A673 (cell line): ENCODE measurements around the gene MRPS21. TPM values are rescaled to one million over a fixed set of nuclear protein-coding genes. Genes with fewer than 3 reads are reported as not detected.

Experiments
- BruUV-seq: library from RNA; stranded (reverse); fragments of 400-500 nt; replicated peaks from 2 replicates; lab custom pipeline; 2021; lab: Mats Ljungman, UMichigan
- CTCF ChIA-PET: fragments of 300-600 bp; sonication (Branson Sonifier 250); formaldehyde crosslinking; loops from one replicate; lab custom pipeline; 2022; ENCODE audit warnings: antibody characterized with exemption; lab: Charles Lee
- POLR2A ChIA-PET: fragments of 300-600 bp; sonication (Branson Sonifier 250); formaldehyde crosslinking; loops from one replicate; lab custom pipeline; 2022; ENCODE audit warnings: antibody characterized with exemption; ENCODE audit not compliant: low non-redundant PET; lab: Charles Lee
- DNase-seq: peaks from one replicate; pipeline ENCODE4 v3.0.0-alpha.2; 2015; ENCODE audit warnings: low spot score
- H3K27ac ChIP-seq: fragments of 200-600 bp; sonication (generic); 2 replicates; pipeline ENCODE4 v1.5.1; 2016; ENCODE audit warnings: mixed run types, low read depth, mild to moderate bottlenecking, mixed read lengths, antibody characterized with exemption, low read length; ENCODE audit not compliant: poor library complexity, severe bottlenecking
- H3K27me3 ChIP-seq: fragments of 200-600 bp; sonication (generic); replicated peaks from 2 replicates; pipeline ENCODE4 v1.6.1; 2017; ENCODE audit warnings: mixed run types, low read depth, mild to moderate bottlenecking, mixed read lengths, antibody characterized with exemption, low read length; ENCODE audit not compliant: insufficient read depth, poor library complexity
- H3K36me3 ChIP-seq: fragments of 200-600 bp; sonication (generic); 2 replicates; pipeline ENCODE4 v1.6.1; 2016; ENCODE audit warnings: mixed run types, mild to moderate bottlenecking, mixed read lengths, antibody characterized with exemption, low read length; ENCODE audit not compliant: insufficient read depth, poor library complexity, severe bottlenecking
- H3K4me1 ChIP-seq: fragments of 200-600 bp; sonication (generic); 2 replicates; pipeline ENCODE4 v1.6.1; 2017; ENCODE audit warnings: mixed run types, mild to moderate bottlenecking, mixed read lengths, antibody characterized with exemption, low read length; ENCODE audit not compliant: insufficient read depth, poor library complexity, severe bottlenecking
- H3K4me3 ChIP-seq: fragments of 200-600 bp; sonication (generic); 2 replicates; pipeline ENCODE4 v1.5.1; 2016; ENCODE audit warnings: low read depth, mixed run types, mild to moderate bottlenecking, mixed read lengths, low read length; ENCODE audit not compliant: poor library complexity, severe bottlenecking
- H3K9me3 ChIP-seq: fragments of 200-600 bp; sonication (generic); 2 replicates; pipeline ENCODE4 v1.6.1; 2016; ENCODE audit warnings: mixed run types, low read depth, mild to moderate bottlenecking, mixed read lengths, antibody characterized with exemption, low read length; ENCODE audit not compliant: poor library complexity, severe bottlenecking
- CTCF ChIP-seq: fragments of 300-800, 200-600 bp; sonication (generic); conservative IDR thresholded peaks from 2 replicates; pipeline ENCODE4 v1.5.1; 2017; ENCODE audit warnings: low read depth, mild to moderate bottlenecking, antibody characterized with exemption, low read length, moderate library complexity, mixed read lengths
- EZH2 ChIP-seq: fragments of 200-600 bp; sonication (generic); IDR thresholded peaks from 2 replicates; pipeline ENCODE4 v1.6.1; 2017; ENCODE audit warnings: borderline replicate concordance, low read depth, mild to moderate bottlenecking, mixed read lengths, antibody characterized with exemption, low read length; ENCODE audit not compliant: poor library complexity, severe bottlenecking
- intact Hi-C: fragments of 100-400 bp; cut with micrococcal nuclease; formaldehyde crosslinking; loops from one replicate; pipeline ENCODE4 v1.10.0; 2022; ENCODE audit not compliant: unreplicated experiment
- total RNA-seq: library from RNA; stranded (reverse); gene quantifications from 2 replicates; pipeline ENCODE4 v1.2.3, GENCODE V29; 2021

The MRPS21 gene
- total RNA-seq, 1 experiment from 2014 or later: 96.3 TPM

DNA sequence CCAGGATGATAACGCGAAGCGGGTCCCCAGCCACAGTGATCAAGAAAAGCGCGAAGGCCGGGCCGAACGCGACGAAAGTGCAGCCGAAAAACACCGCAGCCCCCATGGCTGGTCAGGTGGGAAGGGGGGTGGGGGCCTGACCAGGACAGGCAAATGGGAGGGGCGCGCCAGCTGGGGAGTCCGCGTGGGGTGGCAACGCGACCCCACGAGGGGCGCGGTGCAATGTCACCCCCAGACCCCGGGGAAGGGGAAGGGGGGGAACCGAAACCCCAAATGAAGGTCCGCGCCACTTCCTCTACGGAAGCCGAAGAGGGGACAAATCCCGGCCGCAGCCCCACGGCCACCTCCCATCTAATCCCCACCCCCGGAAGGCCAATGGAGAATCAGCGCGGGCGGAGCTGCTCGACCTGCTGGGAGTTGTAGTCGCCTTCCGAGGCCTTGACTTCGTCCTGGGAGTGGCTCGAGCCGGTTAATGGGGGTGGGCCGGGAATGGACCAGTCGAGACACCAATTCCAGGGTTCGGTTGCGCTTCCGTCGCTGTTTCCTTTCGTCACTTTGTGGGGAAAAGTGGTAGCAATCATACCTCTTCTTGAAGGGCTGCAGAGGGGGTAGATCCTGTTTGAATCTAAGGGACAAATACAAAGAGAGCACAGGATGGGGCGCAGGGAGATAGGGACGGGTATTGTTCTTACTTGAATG lies 24.8 kb upstream of the MRPS21 start, which contains the start of gene APH1A:
Gene APH1A, minus strand, starts transcription at position 312 of the 699 bp plus-strand sequence. Its CDS starts 206 bp downstream, at position 106.
- CTCF ChIA-PET: interaction anchor here (0.7 to 1.0 kb wide), 2 partner anchors 12 to 13 kb away, joined by 4 to 7 read pairs; no protein-coding TSS in a partner anchor
- Histone ChIP-seq H3K27me3 (no peaks in the 10 kb centered on the region), H3K4me1 (peaks cover 26% of the 10 kb centered on the region), H3K36me3 (peaks cover 24% of the 10 kb centered on the region), H3K27ac (peak within 1 kb of the TSS; percentile 91), H3K4me3 (peak within 1 kb of the TSS; percentile 96), H3K9me3 (no peaks in the 10 kb centered on the region)
- intact Hi-C loops: no loop called here
- POLR2A ChIA-PET: no interaction called here
- BruUV-seq: no TSS peak
- DNase-seq: peak; percentile 99
- TF ChIP-seq EZH2 (no peak), CTCF (no peak)

GRCh38 chr1:150269451-150269850 lies 24.2 kb upstream of the MRPS21 start:
- intact Hi-C loops: no loop called here
- CTCF ChIA-PET: interaction anchor here (0.7 to 1.0 kb wide), 2 partner anchors 12 to 13 kb away, joined by 4 to 7 read pairs; no protein-coding TSS in a partner anchor

DNA sequence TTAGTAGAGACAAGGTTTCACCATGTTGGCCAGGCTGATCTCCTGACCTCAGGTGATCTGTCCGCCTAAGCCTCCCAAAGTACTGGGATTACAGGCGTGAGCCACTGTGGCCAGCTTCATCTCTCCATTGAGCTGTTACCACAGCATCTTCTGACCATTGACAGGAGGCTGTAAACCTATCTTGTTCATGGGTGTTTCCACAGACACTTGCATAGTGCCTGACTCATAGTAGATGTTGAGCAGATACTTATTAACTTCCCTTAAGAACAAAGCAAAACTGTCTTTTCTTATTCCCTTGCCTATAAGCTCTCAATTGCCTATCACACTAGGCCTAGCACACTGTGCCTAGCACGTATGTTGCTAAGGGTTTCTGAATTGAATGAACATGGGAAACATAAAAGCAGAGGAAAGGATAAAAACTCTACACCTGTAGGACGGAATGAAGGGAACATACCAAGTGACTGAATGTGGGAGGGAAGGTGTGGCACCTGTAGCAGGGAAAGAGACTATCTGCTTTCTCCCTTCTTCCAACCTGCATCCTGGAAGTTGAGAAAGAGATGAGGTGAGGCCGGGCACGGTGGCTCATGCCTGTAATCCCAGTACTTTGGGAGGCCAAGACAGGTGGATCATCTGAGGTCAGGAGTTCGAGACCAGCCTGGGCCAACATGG lies 22.2 kb upstream of the MRPS21 start:
- POLR2A ChIA-PET: no interaction called here
- peaks cover 26% of the 10 kb centered on the region for H3K4me1 ChIP-seq
- intact Hi-C loops: no loop called here
- H3K4me3 ChIP-seq: no peak overlapping the region
- CTCF ChIA-PET: no interaction called here
- no peak for TF ChIP-seq EZH2
- TF ChIP-seq CTCF: no peak
- no peak for DNase-seq
- H3K27ac ChIP-seq: no peak overlapping the region
- H3K36me3 ChIP-seq: peaks cover 10% of the 10 kb centered on the region
- no TSS peak for BruUV-seq
- H3K9me3 ChIP-seq: no peaks in the 10 kb centered on the region
- no peaks in the 10 kb centered on the region for H3K27me3 ChIP-seq

More at GRCh38 chr1:150269451-150269850, 24.2 kb upstream of the MRPS21 start:
- no peaks in the 10 kb centered on the region for H3K9me3 ChIP-seq
- H3K27me3 ChIP-seq: no peaks in the 10 kb centered on the region
- POLR2A ChIA-PET: no interaction called here
- peak overlapping the region; percentile 91 for H3K27ac ChIP-seq
- no peak for DNase-seq
- peak overlapping the region; percentile 96 for H3K4me3 ChIP-seq
- TF ChIP-seq CTCF: no peak
- no peak for TF ChIP-seq EZH2
- peaks cover 24% of the 10 kb centered on the region for H3K36me3 ChIP-seq
- peaks cover 26% of the 10 kb centered on the region for H3K4me1 ChIP-seq
- BruUV-seq: TSS peak; percentile 83
